Left ventricle myocardium inferior (tissue), 1 donor: Measurements from ENCODE around the gene SASH1. TPM values are rescaled to one million over a fixed set of nuclear protein-coding genes. Genes with fewer than 3 reads are reported as not detected.
"Not testable (repeated sequence)": the region's sequence is repeated elsewhere in the genome, so short reads cannot be mapped to it uniquely, and the experiment has no call there.

Source experiments
- DNase-seq: peaks from one replicate; pipeline ENCODE4 v3.0.0-alpha.2; 2020
- H3K27ac ChIP-seq: fragments of 200-600 bp; replicated peaks from 2 replicates; pipeline ENCODE4 v1.8.0; 2021
- H3K27me3 ChIP-seq: fragments of 200-600 bp; 2 replicates; pipeline ENCODE4 v1.8.0; 2021; ENCODE audit warnings: low read depth
- H3K36me3 ChIP-seq: fragments of 200-600 bp; 2 replicates; pipeline ENCODE4 v1.8.0; 2021
- H3K4me1 ChIP-seq: fragments of 200-600 bp; 2 replicates; pipeline ENCODE4 v1.8.0; 2021
- H3K4me3 ChIP-seq: fragments of 200-600 bp; 2 replicates; pipeline ENCODE4 v1.8.0; 2021; ENCODE audit warnings: mild to moderate bottlenecking, moderate library complexity
- H3K9me3 ChIP-seq: fragments of 200-600 bp; replicated peaks from 2 replicates; pipeline ENCODE4 v1.8.0; 2021
- intact Hi-C: fragments of 100-400 bp; cut with micrococcal nuclease; formaldehyde crosslinking; loops from one replicate; pipeline ENCODE4 v1.11.0; 2022
- total RNA-seq: library from RNA; stranded (reverse); fragmentation: NEBNext Ultra II Directional; extraction: Animal tissue kit (Norgen Biotek cat#: 25700); gene quantifications from one replicate; pipeline ENCODE4 v1.2.1, GENCODE V29; 2021
- TF ChIP-seq, protein P1 (sequence below): fragments of 200-600 bp; IDR thresholded peaks from 2 replicates; pipeline ENCODE4 v1.8.0; 2021; ENCODE audit warnings: antibody characterized with exemption, mild to moderate bottlenecking, borderline replicate concordance
- donor health status: DM: no; HTN: yes; CAD: no; lungs with severe emphysema.

Gene SASH1
- total RNA-seq, 1 donor from 2014 or later: 22.5 TPM

DNA sequence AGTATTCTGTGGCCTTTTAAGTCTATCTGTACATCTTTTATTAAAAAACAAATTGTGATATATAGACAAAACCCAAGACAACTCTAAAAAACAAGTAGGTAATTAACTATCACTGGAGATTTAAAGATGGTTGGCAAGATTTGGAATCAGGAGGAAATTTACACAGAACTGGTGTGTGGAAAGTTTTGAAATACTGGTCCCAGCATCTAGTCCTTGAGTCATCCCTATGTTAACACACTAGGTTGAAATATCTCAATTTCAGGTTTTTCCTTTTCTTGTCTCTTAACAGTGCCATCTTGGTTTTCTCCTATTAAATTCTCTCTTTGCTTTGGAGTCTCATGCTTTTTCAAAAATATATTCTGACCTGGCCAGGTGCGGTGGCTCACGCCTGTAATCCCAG lies 27.5 kb downstream of the SASH1 start:
- peak overlapping the region; percentile 92 for H3K27ac ChIP-seq
- H3K4me1 ChIP-seq: peaks cover 90% of the 10 kb centered on the region
- H3K36me3 ChIP-seq: no peaks in the 10 kb centered on the region
- no peak overlapping the region for H3K4me3 ChIP-seq
- DNase-seq: no peak
- H3K27me3 ChIP-seq: no peaks in the 10 kb centered on the region
- TF ChIP-seq, protein P1, sequence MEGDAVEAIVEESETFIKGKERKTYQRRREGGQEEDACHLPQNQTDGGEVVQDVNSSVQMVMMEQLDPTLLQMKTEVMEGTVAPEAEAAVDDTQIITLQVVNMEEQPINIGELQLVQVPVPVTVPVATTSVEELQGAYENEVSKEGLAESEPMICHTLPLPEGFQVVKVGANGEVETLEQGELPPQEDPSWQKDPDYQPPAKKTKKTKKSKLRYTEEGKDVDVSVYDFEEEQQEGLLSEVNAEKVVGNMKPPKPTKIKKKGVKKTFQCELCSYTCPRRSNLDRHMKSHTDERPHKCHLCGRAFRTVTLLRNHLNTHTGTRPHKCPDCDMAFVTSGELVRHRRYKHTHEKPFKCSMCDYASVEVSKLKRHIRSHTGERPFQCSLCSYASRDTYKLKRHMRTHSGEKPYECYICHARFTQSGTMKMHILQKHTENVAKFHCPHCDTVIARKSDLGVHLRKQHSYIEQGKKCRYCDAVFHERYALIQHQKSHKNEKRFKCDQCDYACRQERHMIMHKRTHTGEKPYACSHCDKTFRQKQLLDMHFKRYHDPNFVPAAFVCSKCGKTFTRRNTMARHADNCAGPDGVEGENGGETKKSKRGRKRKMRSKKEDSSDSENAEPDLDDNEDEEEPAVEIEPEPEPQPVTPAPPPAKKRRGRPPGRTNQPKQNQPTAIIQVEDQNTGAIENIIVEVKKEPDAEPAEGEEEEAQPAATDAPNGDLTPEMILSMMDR: no peak
- intact Hi-C loops: no loop called here
- H3K9me3 ChIP-seq: no peaks in the 10 kb centered on the region

DNA sequence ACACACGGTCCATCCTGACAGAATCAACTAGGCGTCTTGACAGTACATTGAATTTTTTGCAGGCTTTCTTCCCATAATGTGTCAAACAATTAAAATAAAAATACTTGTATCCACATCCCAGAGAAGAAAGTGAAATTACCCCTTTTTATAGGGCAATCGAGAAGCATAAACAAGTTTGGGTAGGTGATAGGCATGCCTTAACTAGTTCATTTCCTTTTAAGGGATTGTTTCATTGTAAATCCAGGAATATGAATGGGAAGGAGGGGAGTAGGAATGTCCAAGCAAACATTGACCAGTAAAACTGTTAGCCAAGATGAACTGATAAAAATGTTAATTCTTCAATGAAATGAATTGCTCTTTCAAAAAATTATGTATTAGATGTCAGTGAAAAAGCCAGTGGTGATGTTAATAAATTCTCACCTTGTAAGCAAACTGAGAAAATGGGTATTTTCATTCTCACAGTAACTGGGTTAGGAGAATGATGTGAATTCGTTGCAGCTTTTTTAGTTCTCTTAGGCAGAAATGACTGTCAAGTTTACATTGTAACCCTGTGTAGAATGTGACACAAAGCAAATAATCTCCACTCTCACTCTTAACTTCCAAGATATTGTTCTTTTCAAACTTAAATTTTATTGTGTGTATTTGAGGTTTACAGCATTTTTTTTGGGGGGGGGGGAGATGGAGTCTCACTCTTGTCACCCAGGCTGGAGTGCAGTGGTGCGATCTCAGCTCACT lies 31.6 kb downstream of the SASH1 start:
- intact Hi-C loops: no loop called here
- DNase-seq: no peak
- Histone ChIP-seq H3K4me1 (peaks cover 57% of the 10 kb centered on the region), H3K27ac (no peak overlapping the region), H3K4me3 (no peak overlapping the region), H3K36me3 (no peaks in the 10 kb centered on the region), H3K27me3 (no peaks in the 10 kb centered on the region), H3K9me3 (no peaks in the 10 kb centered on the region)
- TF ChIP-seq, protein P1: no peak

DNA sequence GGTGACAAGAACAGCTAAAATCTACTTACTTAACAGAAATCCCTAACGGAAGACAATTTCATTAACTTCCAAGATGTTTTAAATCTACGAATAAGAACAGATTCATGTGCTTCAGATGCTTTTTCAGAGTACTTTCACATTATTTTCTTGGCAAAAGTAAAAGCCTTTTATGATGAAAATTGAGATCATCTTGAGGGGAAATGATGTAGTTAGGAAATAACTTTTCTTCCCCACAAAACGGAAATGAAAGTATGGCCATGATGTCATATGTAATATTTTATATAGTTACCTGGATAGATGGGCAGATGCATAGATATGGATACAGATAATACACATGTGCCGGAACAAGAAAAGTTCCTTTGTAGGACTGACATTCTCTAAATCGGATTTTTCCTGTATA lies 32.8 kb downstream of the SASH1 start:
- intact Hi-C loops: no loop called here
- Histone ChIP-seq H3K27ac (no peak overlapping the region), H3K4me1 (peaks cover 54% of the 10 kb centered on the region), H3K36me3 (no peaks in the 10 kb centered on the region), H3K4me3 (no peak overlapping the region), H3K27me3 (no peaks in the 10 kb centered on the region), H3K9me3 (no peaks in the 10 kb centered on the region)
- DNase-seq: no peak
- TF ChIP-seq, protein P1: no peak

DNA sequence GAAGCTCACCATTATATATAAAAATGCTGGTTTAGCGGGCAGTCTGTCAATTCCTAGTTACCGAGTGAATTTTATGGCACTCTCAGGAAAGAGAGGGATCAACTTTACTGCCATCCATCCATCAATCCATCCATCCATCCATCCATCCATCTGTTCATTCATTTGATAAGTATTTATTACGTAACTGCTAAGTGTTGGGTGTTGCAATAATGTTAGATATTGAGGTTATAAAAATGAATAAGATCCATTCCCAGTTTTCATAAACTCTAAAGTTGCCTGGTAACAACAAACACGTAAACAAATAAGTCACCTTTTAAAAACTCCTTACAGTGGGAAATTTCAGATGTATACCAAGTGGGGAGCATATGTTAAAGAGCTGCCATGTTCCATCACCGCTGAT lies 36.8 kb downstream of the SASH1 start:
- Histone ChIP-seq H3K4me1 (peaks cover 54% of the 10 kb centered on the region), H3K36me3 (no peaks in the 10 kb centered on the region), H3K27ac (no peak overlapping the region), H3K4me3 (no peak overlapping the region), H3K27me3 (no peaks in the 10 kb centered on the region), H3K9me3 (no peaks in the 10 kb centered on the region)
- no peak for DNase-seq
- TF ChIP-seq, protein P1: no peak
- intact Hi-C loops: no loop called here

DNA sequence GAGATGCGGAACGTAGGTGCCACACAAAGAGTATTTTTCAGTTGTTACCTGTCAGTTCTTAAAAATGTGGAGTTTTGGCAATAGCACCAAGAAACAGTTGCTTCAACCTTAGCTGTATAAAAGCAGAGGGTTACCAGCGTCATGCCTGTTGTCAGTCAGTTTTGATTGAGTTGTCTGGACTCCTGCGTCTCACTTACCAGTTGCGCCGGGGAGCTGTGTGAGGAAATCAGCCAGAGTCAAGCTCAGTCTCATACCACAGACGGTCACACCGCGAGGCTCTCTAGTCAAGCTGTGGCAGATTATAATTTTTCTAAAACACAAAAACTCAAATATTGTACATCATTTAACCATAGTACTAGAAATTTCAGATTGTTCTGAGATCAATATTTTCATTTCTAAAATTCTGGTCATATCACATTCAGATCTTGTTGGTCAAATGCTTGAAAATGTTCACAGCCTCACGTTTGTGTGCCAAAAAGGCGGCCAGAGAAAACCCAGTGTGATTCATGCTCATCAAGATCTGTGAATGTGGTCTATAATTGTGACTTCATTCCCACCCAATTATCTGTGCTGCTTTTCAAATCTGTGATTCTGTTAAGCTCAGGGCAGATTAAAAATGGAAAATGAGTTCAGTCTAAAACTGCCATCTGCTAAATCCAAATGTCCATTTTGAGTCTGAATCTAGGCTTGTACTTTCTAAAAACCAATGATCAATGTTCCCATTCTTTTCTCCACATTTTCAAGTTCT lies 37.5 kb downstream of the SASH1 start:
- TF ChIP-seq, protein P1: no peak
- DNase-seq: no peak
- intact Hi-C loops: no loop called here
- H3K4me1 ChIP-seq: peaks cover 57% of the 10 kb centered on the region
- no peaks in the 10 kb centered on the region for H3K27me3 ChIP-seq
- no peak overlapping the region for H3K4me3 ChIP-seq
- H3K9me3 ChIP-seq: no peaks in the 10 kb centered on the region
- H3K27ac ChIP-seq: peak overlapping the region; percentile 17
- H3K36me3 ChIP-seq: no peaks in the 10 kb centered on the region

DNA sequence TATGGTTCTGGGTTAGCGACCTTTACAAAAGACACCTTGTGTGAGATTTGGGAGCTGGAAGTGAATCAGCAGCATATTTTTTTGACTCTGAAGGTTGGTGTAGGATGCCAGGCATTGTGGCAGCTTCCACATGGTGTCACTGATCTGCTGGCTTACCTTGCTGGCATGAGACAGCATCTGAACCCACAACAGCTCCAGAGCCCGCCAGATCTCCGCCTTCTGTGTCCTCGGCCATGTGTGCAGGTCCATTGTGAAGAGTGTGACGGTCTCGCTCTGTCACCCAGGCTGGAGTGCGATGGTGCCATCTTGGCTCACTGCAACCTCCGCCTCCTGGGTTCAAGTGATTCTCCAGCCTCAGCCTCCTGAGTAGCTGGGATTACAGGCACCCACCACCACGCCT lies 39.4 kb downstream of the SASH1 start:
- H3K36me3 ChIP-seq, DNase-seq, H3K27me3 ChIP-seq, H3K9me3 ChIP-seq, intact Hi-C loops, H3K4me3 ChIP-seq: not testable (repeated sequence)
- Histone ChIP-seq H3K27ac (peak overlapping the region; percentile 35), H3K4me1 (peaks cover 66% of the 10 kb centered on the region)
